Endodermal cell (in vitro differentiated cells): Measurements from ENCODE around the gene SLC6A11. TPM values are rescaled to one million over a fixed set of nuclear protein-coding genes. Genes with fewer than 3 reads are reported as not detected.

ENCODE experiments used
- DNase-seq: peaks from one replicate; pipeline ENCODE4 v3.0.0-alpha.2; 2017
- H3K27ac ChIP-seq: 2 replicates; pipeline ENCODE4 v1.5.1; 2013; ENCODE audit warnings: mild to moderate bottlenecking, low read depth, low read length, moderate library complexity
- H3K27me3 ChIP-seq: 2 replicates; pipeline ENCODE4 v1.6.1; 2013; ENCODE audit warnings: mild to moderate bottlenecking, low read length, moderate library complexity; ENCODE audit not compliant: insufficient read depth, control insufficient read depth, poor library complexity, severe bottlenecking
- H3K36me3 ChIP-seq: 2 replicates; pipeline ENCODE4 v1.7.0; 2013; ENCODE audit warnings: mild to moderate bottlenecking, low read length, moderate library complexity; ENCODE audit not compliant: control insufficient read depth, insufficient read depth
- H3K4me1 ChIP-seq: one replicate; pipeline ENCODE4 v1.7.0; 2013; ENCODE audit warnings: low read length; ENCODE audit not compliant: control insufficient read depth, insufficient read depth
- H3K4me3 ChIP-seq: 2 replicates; pipeline ENCODE4 v1.5.1; 2013; ENCODE audit warnings: mild to moderate bottlenecking, low read length, moderate library complexity
- H3K9ac ChIP-seq: 2 replicates; pipeline ENCODE4 v1.6.1; 2013; ENCODE audit warnings: mild to moderate bottlenecking, low read length, moderate library complexity; ENCODE audit not compliant: poor library complexity, severe bottlenecking; ENCODE audit errors: extremely low read depth
- H3K9me3 ChIP-seq: 2 replicates; pipeline ENCODE4 v1.6.1; 2013; ENCODE audit warnings: mild to moderate bottlenecking, low read length, moderate library complexity; ENCODE audit not compliant: control insufficient read depth
- H3K27ac Mint-ChIP-seq: 2 replicates; pipeline ENCODE4 v1.8.0; 2020; ENCODE audit warnings: mixed read lengths
- H3K27me3 Mint-ChIP-seq: 2 replicates; pipeline ENCODE4 v1.8.0; 2021; ENCODE audit warnings: mild to moderate bottlenecking, mixed read lengths; ENCODE audit not compliant: insufficient read depth
- H3K36me3 Mint-ChIP-seq: 2 replicates; pipeline ENCODE4 v1.8.0; 2020; ENCODE audit warnings: low read depth, mixed read lengths
- H3K4me1 Mint-ChIP-seq: 2 replicates; pipeline ENCODE4 v1.8.0; 2020; ENCODE audit warnings: mixed read lengths
- H3K4me3 Mint-ChIP-seq: 2 replicates; pipeline ENCODE4 v1.8.0; 2020; ENCODE audit warnings: mild to moderate bottlenecking, moderate library complexity, mixed read lengths
- H3K9me3 Mint-ChIP-seq: 2 replicates; pipeline ENCODE4 v1.8.0; 2020; ENCODE audit warnings: mild to moderate bottlenecking, mixed read lengths
- CTCF ChIP-seq: fragments of 200-600 bp; sonication (generic); conservative IDR thresholded peaks from 2 replicates; pipeline ENCODE4 v1.5.0; 2021; ENCODE audit warnings: antibody characterized with exemption, mild to moderate bottlenecking
- WGBS, 2 experiments: methylation state at CpG; one replicate each; pipeline versions ENCODE4 v1.1.5 to v1.1.7; 2013; ENCODE audit warnings: missing lambda C conversion rate in 2 of 2, mixed read lengths in 1 of 2; ENCODE audit not compliant: insufficient coverage in 1 of 2, insufficient read length in 1 of 2; 5-methylcytosine and 5-hydroxymethylcytosine counted together
- total RNA-seq, 2 donors: library from RNA; stranded (reverse); fragmentation: NEBNext Ultra II Directional in 1 of 2; extraction: Animal tissue kit (Norgen Biotek cat#: 25700) in 1 of 2; gene quantifications; 2 replicates in 1 of 2; 3 replicates in 1 of 2; pipeline ENCODE4 v1.2.1, GENCODE V29; 2021

Gene SLC6A11
- total RNA-seq, 2 donors from 2014 or later: 0.27 to 0.73 TPM

GRCh38 chr3:10972072-10972782, 156.2 kb downstream of the SLC6A11 start:
- no peaks in the 10 kb centered on the region for H3K36me3 Mint-ChIP-seq
- H3K9me3 Mint-ChIP-seq: no peaks in the 10 kb centered on the region
- TF ChIP-seq CTCF: no peak
- H3K36me3 ChIP-seq: no peaks in the 10 kb centered on the region
- H3K27me3 Mint-ChIP-seq: peaks cover 9% of the 10 kb centered on the region
- H3K4me1 Mint-ChIP-seq: peaks cover 6% of the 10 kb centered on the region
- no peaks in the 10 kb centered on the region for H3K27me3 ChIP-seq
- no peak overlapping the region for H3K4me3 Mint-ChIP-seq
- 63 to 66% methylated on average over 3 to 10 of the region's 10 CpGs for WGBS, 2 experiments
- H3K27ac ChIP-seq: no peak overlapping the region
- H3K4me1 ChIP-seq: no peaks in the 10 kb centered on the region
- no peak overlapping the region for H3K4me3 ChIP-seq
- no peak overlapping the region for H3K9ac ChIP-seq
- H3K27ac Mint-ChIP-seq: no peak overlapping the region
- peak; percentile 54 for DNase-seq
- H3K9me3 ChIP-seq: no peaks in the 10 kb centered on the region

- no peaks in the 10 kb centered on the region for H3K9me3 ChIP-seq
- H3K27me3 ChIP-seq: no peaks in the 10 kb centered on the region
- Mint-ChIP-seq H3K9me3 (no peaks in the 10 kb centered on the region), H3K27ac (no peak overlapping the region), H3K4me1 (peaks cover 10% of the 10 kb centered on the region), H3K36me3 (no peaks in the 10 kb centered on the region), H3K4me3 (no peak overlapping the region), H3K27me3 (peaks cover 10% of the 10 kb centered on the region)
- H3K4me3 ChIP-seq: no peak overlapping the region
- no peaks in the 10 kb centered on the region for H3K4me1 ChIP-seq
- 90 to 91% methylated on average over 12 to 13 of the region's 13 CpGs for WGBS, 2 experiments
- no peak overlapping the region for H3K9ac ChIP-seq
- no peak for DNase-seq
- no peaks in the 10 kb centered on the region for H3K36me3 ChIP-seq
- H3K27ac ChIP-seq: no peak overlapping the region
- TF ChIP-seq CTCF: peak; percentile 52
Measured at GRCh38 chr3:10973046-10973595, 157.1 kb downstream of the SLC6A11 start.

- H3K27me3 ChIP-seq: no peaks in the 10 kb centered on the region
- no peaks in the 10 kb centered on the region for H3K9me3 ChIP-seq
- H3K4me1 ChIP-seq: no peaks in the 10 kb centered on the region
- no peak overlapping the region for H3K4me3 ChIP-seq
- no peak for DNase-seq
- Mint-ChIP-seq H3K36me3 (no peaks in the 10 kb centered on the region), H3K4me3 (no peak overlapping the region), H3K27ac (no peak overlapping the region), H3K4me1 (peaks cover 16% of the 10 kb centered on the region), H3K27me3 (peaks cover 12% of the 10 kb centered on the region), H3K9me3 (no peaks in the 10 kb centered on the region)
- H3K27ac ChIP-seq: no peak overlapping the region
- H3K36me3 ChIP-seq: no peaks in the 10 kb centered on the region
- no peak for TF ChIP-seq CTCF
- no peak overlapping the region for H3K9ac ChIP-seq
- WGBS, 2 experiments: 43 to 80% methylated on average over 2 to 7 of the region's 7 CpGs
Measured at GRCh38 chr3:10974131-10974530, 158.1 kb downstream of the SLC6A11 start.
